GM12874 (cell line): ENCODE data around the gene TBL2.

Experiments used
- TF ChIP-seq, protein P1 (sequence below): IDR thresholded peaks from 2 replicates; pipeline ENCODE4 v1.5.1; 2011; ENCODE audit warnings: low read depth, mild to moderate bottlenecking, control low read depth, low read length, moderate library complexity; ENCODE audit not compliant: insufficient read depth

TBL2 gene

DNA sequence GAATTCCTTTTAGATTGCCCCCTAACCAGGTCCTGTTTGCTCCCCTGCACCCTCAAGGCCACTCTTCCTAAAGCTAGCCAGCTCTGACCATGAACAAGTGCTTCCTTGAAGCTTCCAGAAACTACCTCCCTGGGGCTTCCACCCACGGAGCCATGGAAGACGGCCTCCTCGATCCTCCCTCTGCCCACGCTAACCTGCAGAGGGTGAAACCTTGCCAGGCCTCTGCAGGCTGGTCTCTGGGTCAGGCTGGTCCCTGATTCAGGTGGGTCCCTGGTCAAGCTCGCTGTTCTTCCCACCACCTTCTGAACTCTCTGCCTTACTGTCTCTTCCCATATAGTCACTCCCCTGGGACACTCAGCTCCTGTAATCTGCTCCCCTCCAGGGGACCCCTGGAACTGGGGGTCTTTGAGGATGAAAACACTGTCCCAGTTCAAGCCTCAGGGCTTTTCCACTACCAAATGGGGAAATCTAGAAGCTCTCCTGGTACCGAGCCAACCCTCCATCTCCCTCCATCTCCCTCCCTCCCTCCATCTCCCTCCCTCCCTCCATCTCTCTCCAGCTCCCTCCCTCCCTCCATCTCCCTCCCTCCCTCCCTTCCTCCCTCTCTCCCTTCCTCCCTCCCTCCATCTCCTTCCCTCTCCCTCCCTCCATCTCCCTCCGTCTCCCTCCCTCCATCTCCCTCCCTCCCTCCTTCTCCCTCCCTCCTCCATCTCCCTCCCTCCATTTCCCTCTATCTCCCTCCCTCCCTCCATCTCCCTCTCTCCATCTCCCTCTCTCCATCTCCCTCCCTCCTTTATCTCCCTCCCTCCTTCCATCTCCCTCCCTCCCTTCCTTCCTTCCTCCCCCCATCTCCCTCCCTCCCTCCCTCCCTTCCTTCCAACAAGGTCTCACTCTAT is 43.0 kb upstream of the TBL2 start:
- TF ChIP-seq, protein P1, sequence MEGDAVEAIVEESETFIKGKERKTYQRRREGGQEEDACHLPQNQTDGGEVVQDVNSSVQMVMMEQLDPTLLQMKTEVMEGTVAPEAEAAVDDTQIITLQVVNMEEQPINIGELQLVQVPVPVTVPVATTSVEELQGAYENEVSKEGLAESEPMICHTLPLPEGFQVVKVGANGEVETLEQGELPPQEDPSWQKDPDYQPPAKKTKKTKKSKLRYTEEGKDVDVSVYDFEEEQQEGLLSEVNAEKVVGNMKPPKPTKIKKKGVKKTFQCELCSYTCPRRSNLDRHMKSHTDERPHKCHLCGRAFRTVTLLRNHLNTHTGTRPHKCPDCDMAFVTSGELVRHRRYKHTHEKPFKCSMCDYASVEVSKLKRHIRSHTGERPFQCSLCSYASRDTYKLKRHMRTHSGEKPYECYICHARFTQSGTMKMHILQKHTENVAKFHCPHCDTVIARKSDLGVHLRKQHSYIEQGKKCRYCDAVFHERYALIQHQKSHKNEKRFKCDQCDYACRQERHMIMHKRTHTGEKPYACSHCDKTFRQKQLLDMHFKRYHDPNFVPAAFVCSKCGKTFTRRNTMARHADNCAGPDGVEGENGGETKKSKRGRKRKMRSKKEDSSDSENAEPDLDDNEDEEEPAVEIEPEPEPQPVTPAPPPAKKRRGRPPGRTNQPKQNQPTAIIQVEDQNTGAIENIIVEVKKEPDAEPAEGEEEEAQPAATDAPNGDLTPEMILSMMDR = no peak

DNA sequence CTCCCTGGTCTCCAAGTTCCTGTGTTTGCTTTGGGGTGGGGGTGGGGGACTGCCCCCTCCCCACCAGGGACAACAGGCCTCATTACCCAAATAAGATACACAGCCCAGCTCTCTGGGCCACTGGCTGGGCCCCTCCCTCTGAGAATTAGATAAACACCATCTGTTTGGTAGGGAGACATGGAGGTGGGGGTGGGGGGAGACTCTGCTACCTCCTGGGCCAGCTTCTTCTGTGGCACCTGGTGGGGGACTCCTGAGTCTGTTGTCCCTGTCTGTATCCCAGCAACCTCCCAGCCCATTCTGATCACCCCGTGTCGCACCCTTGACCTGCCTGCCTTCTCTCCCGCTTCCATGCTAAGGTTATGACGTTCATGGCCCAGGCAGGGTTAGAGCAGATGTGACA is 40.2 kb upstream of the TBL2 start:
- TF ChIP-seq, protein P1 = no peak

DNA sequence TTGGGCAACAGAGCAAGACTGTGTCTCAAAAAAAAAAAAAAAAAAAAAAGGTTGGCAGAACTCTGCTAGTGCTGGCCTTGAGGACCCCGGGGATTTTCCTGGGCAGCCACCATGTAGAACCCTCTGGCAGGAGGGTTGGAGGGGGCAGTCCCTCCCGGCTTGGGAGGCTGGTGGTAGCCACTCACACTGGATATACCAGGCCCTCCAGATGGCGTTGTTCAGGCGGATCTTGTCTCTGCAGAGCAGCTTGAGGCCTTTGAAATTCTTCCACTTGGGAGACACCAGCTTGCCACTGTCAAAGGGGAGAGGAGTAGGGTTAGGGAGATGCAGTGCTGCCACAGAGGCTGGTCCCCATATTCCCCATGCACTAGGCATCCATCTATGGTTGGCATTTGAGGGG is 37.5 kb upstream of the TBL2 start:
- TF ChIP-seq, protein P1 = no peak

DNA sequence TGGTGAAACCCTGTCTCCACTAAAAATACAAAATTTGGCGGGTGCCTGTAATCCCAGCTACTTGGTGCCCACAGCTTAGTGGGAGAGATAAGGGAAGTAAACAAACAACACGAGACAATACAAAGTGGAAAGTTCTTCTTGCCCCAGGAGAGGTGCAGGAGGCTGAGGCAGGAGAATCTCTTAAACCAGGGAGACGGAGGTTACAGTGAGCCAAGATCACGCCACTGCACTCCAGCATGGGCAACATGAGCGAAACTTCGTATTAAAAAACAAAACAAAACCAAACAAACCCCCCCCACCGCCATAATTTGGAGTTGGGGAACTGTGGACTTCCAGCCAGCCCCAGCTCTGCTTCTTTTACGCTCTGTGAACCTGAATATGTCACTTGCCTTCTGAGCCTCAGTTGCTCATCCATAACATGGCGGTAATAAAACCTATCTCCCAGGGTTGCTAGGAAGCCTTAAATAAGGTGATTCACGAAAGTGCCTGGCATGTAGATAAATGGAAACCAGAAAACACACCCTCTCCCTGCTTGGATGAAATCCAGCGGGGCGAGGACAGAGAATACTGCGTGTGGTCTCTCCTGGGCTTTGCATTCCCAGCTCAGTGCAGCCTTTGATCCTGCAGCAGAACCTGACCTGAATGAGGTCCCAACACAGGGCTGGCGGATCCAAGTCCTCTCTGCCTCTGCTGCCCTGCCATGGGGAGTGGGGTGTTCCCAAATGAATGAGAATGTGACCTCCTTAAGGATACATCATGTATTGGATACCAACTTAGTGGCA is 35.8 kb upstream of the TBL2 start:
- TF ChIP-seq, protein P1 = no peak

DNA sequence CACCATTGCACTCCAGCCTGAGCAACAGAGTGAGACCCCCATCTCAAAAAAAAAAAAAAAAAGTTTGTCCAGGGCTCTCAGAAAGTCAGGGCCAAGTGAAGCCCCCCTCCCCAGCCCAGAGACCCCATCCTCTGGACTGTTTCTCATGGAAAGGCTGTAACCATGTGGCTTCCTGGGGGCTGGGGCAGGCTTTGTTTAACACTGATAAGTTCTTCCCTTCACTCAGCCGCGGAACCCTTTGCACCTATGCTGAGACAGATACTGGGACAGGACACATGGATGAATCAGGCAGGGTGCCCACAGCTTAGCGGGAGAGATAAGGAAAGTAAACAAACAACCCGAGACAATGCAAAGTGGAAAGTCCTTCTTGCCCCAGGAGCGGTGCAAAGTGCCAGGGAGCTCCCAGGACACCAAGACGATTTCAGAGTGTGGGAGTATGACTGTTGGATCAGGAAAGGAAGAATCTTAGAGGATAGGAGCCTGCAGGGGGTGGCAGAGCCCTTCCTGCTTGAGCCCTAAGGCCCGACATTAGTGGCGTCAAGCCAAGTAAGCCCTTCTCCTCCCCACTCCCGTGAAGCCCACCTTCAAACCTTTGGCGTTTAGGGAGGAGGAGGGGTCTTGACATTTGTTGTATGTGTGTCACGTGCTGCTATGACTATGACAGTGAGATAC is 34.4 kb upstream of the TBL2 start:
- TF ChIP-seq, protein P1 = no peak

DNA sequence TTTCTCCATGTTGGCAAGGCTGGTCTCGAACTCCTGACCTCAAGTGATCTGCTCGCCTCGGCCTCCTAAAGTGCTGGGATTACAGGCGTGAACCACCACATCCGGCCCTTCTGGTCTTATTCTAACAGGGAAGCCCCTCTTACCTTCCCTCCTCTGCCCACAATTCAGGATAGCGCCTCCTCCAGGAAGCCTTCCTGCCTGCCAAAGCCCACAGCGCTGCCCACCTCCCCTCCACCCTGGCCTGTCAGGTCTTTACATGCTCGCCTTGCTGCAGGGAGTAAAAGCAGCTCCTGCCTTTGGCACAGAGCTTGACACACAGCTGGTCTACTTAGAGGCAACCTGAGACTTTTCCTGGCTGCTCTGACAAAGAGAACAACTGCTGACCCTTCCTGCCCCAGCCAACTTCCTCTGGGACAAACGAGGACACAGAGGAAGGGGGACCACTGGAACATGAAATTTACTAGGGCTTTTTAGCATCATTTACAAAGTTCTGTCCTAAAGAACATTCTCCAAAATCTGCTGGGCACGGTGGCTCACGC is 32.7 kb upstream of the TBL2 start:
- TF ChIP-seq, protein P1 = no peak

DNA sequence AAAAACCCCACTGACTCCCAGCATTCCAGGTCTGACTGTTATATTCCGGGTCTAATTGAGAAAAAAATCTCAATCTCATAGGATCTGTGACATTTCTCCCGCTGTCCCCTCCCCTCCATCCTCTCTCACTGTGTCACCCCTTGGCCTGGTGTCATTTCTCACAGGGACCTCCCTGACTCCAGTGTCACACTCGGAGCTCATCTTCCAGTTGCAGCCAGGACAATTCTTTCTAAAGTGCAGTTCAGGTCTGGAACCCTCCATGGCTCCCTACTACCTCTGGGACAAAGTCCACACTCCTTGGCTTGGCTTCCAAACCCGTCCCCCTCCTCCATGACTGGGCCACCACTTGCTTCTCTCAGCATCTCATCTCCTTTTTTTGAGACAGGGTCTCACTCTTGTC is 31.7 kb upstream of the TBL2 start:
- TF ChIP-seq, protein P1 = no peak
